ENCODE measurements around the gene C10orf95. TPM values are rescaled to one million over a fixed set of nuclear protein-coding genes. Genes with fewer than 3 reads are reported as not detected.

C10orf95 gene
- total RNA-seq, 3 donors from 2014 or later: 0.27 to 0.96 (median 0.45) TPM

GRCh38 chr10:102475451-102476040 is 24.2 kb upstream of the C10orf95 start:
- Mint-ChIP-seq H3K9me3 (no peaks in the 10 kb centered on the region), H3K4me3 (no peak overlapping the region), H3K27me3 (ENCODE audit: low read depth) (no peaks in the 10 kb centered on the region), H3K4me1 (ENCODE audit: low read depth) (peaks cover 32% of the 10 kb centered on the region), H3K36me3 (ENCODE audit: insufficient read depth) (peaks cover 6% of the 10 kb centered on the region)
- ATAC-seq (no peak), DNase-seq (no peak)

- DNase-seq: peak; percentile 16
- Mint-ChIP-seq H3K9me3 (no peaks in the 10 kb centered on the region), H3K27me3 (ENCODE audit: low read depth) (no peaks in the 10 kb centered on the region), H3K4me3 (no peak overlapping the region), H3K36me3 (ENCODE audit: insufficient read depth) (peaks cover 7% of the 10 kb centered on the region), H3K4me1 (ENCODE audit: low read depth) (peaks cover 27% of the 10 kb centered on the region)
- peak; percentile 71 to 73 for ATAC-seq
Measured at GRCh38 chr10:102473445-102474331, 22.3 kb upstream of the C10orf95 start.

GRCh38 chr10:102470579-102471546 is 19.5 kb upstream of the C10orf95 start:
- DNase-seq (no peak), ATAC-seq (no peak)
- H3K36me3 Mint-ChIP-seq (ENCODE audit: insufficient read depth): peaks cover 6% of the 10 kb centered on the region
- H3K4me3 Mint-ChIP-seq: no peak overlapping the region
- peaks cover 19% of the 10 kb centered on the region for H3K4me1 Mint-ChIP-seq (ENCODE audit: low read depth)
- H3K27me3 Mint-ChIP-seq (ENCODE audit: low read depth): no peaks in the 10 kb centered on the region
- no peaks in the 10 kb centered on the region for H3K9me3 Mint-ChIP-seq

GRCh38 chr10:102468683-102469082 is 17.3 kb upstream of the C10orf95 start:
- Mint-ChIP-seq H3K4me1 (ENCODE audit: low read depth) (peaks cover 11% of the 10 kb centered on the region), H3K4me3 (no peak overlapping the region), H3K9me3 (no peaks in the 10 kb centered on the region), H3K27me3 (ENCODE audit: low read depth) (no peaks in the 10 kb centered on the region), H3K36me3 (ENCODE audit: insufficient read depth) (peaks cover 4% of the 10 kb centered on the region)
- ATAC-seq (no peak), DNase-seq (no peak)

GRCh38 chr10:102467971-102468438 is 16.7 kb upstream of the C10orf95 start:
- peaks cover 4% of the 10 kb centered on the region for H3K4me1 Mint-ChIP-seq (ENCODE audit: low read depth)
- H3K9me3 Mint-ChIP-seq: no peaks in the 10 kb centered on the region
- H3K36me3 Mint-ChIP-seq (ENCODE audit: insufficient read depth): peaks cover 4% of the 10 kb centered on the region
- ATAC-seq (no peak), DNase-seq (no peak)
- no peaks in the 10 kb centered on the region for H3K27me3 Mint-ChIP-seq (ENCODE audit: low read depth)
- no peak overlapping the region for H3K4me3 Mint-ChIP-seq

- Mint-ChIP-seq H3K36me3 (ENCODE audit: insufficient read depth) (peaks cover 4% of the 10 kb centered on the region), H3K27me3 (ENCODE audit: low read depth) (no peaks in the 10 kb centered on the region), H3K9me3 (no peaks in the 10 kb centered on the region), H3K4me1 (ENCODE audit: low read depth) (peaks cover 5% of the 10 kb centered on the region), H3K4me3 (no peak overlapping the region)
- DNase-seq (no peak), ATAC-seq (no peak)
Measured at GRCh38 chr10:102467318-102467717, 16.0 kb upstream of the C10orf95 start.

- Mint-ChIP-seq H3K27me3 (ENCODE audit: low read depth) (no peaks in the 10 kb centered on the region), H3K4me3 (no peak overlapping the region), H3K4me1 (ENCODE audit: low read depth) (peaks cover 23% of the 10 kb centered on the region), H3K36me3 (ENCODE audit: insufficient read depth) (peaks cover 4% of the 10 kb centered on the region), H3K9me3 (no peaks in the 10 kb centered on the region)
- ATAC-seq: no peak
- no peak for DNase-seq
Measured at GRCh38 chr10:102465466-102465865, 14.1 kb upstream of the C10orf95 start.

- peaks cover 23% of the 10 kb centered on the region for H3K4me1 Mint-ChIP-seq (ENCODE audit: low read depth)
- ATAC-seq (no peak), DNase-seq (no peak)
- no peak overlapping the region for H3K4me3 Mint-ChIP-seq
- H3K36me3 Mint-ChIP-seq (ENCODE audit: insufficient read depth): peaks cover under 1% of the 10 kb centered on the region
- no peaks in the 10 kb centered on the region for H3K27me3 Mint-ChIP-seq (ENCODE audit: low read depth)
- no peaks in the 10 kb centered on the region for H3K9me3 Mint-ChIP-seq
Measured at GRCh38 chr10:102463983-102464382, 12.6 kb upstream of the C10orf95 start.

- Mint-ChIP-seq H3K4me3 (peak overlapping the region; percentile 88), H3K9me3 (no peaks in the 10 kb centered on the region), H3K27me3 (ENCODE audit: low read depth) (no peaks in the 10 kb centered on the region), H3K36me3 (ENCODE audit: insufficient read depth) (no peaks in the 10 kb centered on the region), H3K4me1 (ENCODE audit: low read depth) (peaks cover 23% of the 10 kb centered on the region)
- ATAC-seq (no peak), DNase-seq (no peak)
Measured at GRCh38 chr10:102462512-102463054, 11.2 kb upstream of the C10orf95 start.

GRCh38 chr10:102461187-102462054 is 10.1 kb upstream of the C10orf95 start:
- Mint-ChIP-seq H3K4me1 (ENCODE audit: low read depth) (peaks cover 23% of the 10 kb centered on the region), H3K4me3 (peak overlapping the region; percentile 88), H3K9me3 (no peaks in the 10 kb centered on the region), H3K36me3 (ENCODE audit: insufficient read depth) (no peaks in the 10 kb centered on the region), H3K27me3 (ENCODE audit: low read depth) (no peaks in the 10 kb centered on the region)
- ATAC-seq (peak; percentile 99), DNase-seq (peak; percentile 94)

GRCh38 chr10:102460836-102461186 is 9.5 kb upstream of the C10orf95 start:
- Mint-ChIP-seq H3K36me3 (ENCODE audit: insufficient read depth) (peaks cover under 1% of the 10 kb centered on the region), H3K4me1 (ENCODE audit: low read depth) (peaks cover 23% of the 10 kb centered on the region), H3K27me3 (ENCODE audit: low read depth) (no peaks in the 10 kb centered on the region), H3K4me3 (peak overlapping the region; percentile 88), H3K9me3 (no peaks in the 10 kb centered on the region)
- ATAC-seq (peak; percentile 18 to 29), DNase-seq (no peak)

GRCh38 chr10:102458656-102459055 is 7.3 kb upstream of the C10orf95 start:
- peaks cover 23% of the 10 kb centered on the region for H3K4me1 Mint-ChIP-seq (ENCODE audit: low read depth)
- DNase-seq: no peak
- peaks cover 2% of the 10 kb centered on the region for H3K36me3 Mint-ChIP-seq (ENCODE audit: insufficient read depth)
- no peaks in the 10 kb centered on the region for H3K9me3 Mint-ChIP-seq
- no peaks in the 10 kb centered on the region for H3K27me3 Mint-ChIP-seq (ENCODE audit: low read depth)
- ATAC-seq: no peak
- no peak overlapping the region for H3K4me3 Mint-ChIP-seq

- ATAC-seq (no peak), DNase-seq (no peak)
- H3K4me3 Mint-ChIP-seq: no peak overlapping the region
- H3K4me1 Mint-ChIP-seq (ENCODE audit: low read depth): peaks cover 29% of the 10 kb centered on the region
- no peaks in the 10 kb centered on the region for H3K27me3 Mint-ChIP-seq (ENCODE audit: low read depth)
- H3K36me3 Mint-ChIP-seq (ENCODE audit: insufficient read depth): peaks cover 7% of the 10 kb centered on the region
- H3K9me3 Mint-ChIP-seq: no peaks in the 10 kb centered on the region
Measured at GRCh38 chr10:102457591-102458150, 6.3 kb upstream of the C10orf95 start.
